Measurements from ENCODE around the gene CCL3.
"Not testable (repeated sequence)": the region's sequence is repeated elsewhere in the genome, so short reads cannot be mapped to it uniquely, and the experiment has no call there.

CCL3 gene

DNA sequence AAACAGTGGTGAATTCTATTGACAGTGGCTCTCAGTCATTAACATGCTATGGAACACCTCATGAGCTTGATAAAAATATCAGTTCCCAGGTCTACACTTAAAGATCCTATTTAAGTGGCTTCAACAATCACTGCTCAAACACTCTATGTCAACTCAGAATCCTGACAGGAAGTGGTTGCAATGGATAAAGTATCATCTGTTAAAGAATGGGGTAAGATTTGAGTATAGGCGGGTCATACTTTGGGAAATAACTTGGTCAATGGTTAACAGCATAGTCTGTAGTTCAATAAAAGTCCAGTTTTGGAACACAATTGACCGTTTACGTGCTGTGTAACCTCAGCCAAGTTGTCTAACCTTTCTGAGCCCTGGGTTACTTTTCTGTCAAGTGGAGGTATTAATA is 2.5 kb downstream of the CCL3 start:
- WGBS, 2 donors (ENCODE audit: extremely low coverage in 2 of 2, insufficient read length in 2 of 2, insufficient replicate concordance in 1 of 2): no CpG with 5 or more reads among the region's 3 CpGs
- H3K27ac ChIP-seq (replicated peaks; ENCODE audit: low read length); H2BK15ac ChIP-seq (ENCODE audit: low read length): not testable (repeated sequence)

GRCh38 chr17:36086791-36087190 is 3.2 kb downstream of the CCL3 start:
- no peaks in the 10 kb centered on the region for H3K9me3 ChIP-seq (replicated peaks in 1 of 2; ENCODE audit: control insufficient read depth in 2 of 2, insufficient read depth in 1 of 2, low read depth in 1 of 2, low read length in 2 of 2)
- no peak overlapping the region for H4K8ac ChIP-seq (ENCODE audit: low read depth, low read length)
- no peak overlapping the region for H2BK15ac ChIP-seq (ENCODE audit: low read length)
- no peak overlapping the region for H3K18ac ChIP-seq (ENCODE audit: low read length)
- H2BK120ac ChIP-seq (ENCODE audit: low read depth, low read length): no peak overlapping the region
- no peak overlapping the region for H3K4me2 ChIP-seq (ENCODE audit: insufficient read depth, low read length, poor library complexity, severe bottlenecking)
- peaks cover 0 to 3% (median 0%) of the 10 kb centered on the region in 3 experiments for H3K27me3 ChIP-seq (ENCODE audit: control insufficient read depth in 3 of 3, insufficient read depth in 3 of 3, low read depth in 1 of 3, low read length in 3 of 3)
- no peak overlapping the region for H2AFZ ChIP-seq (ENCODE audit: low read length)
- H3K9ac ChIP-seq (ENCODE audit: low read depth, low read length, poor library complexity): no peak overlapping the region
- H3K4me3 ChIP-seq (ENCODE audit: low read length in 2 of 2): no peak overlapping the region
- no peak overlapping the region for H3K27ac ChIP-seq (replicated peaks; ENCODE audit: low read length)
- no peak overlapping the region for H2AK5ac ChIP-seq (ENCODE audit: low read depth, low read length)
- no peaks in the 10 kb centered on the region for H3K4me1 ChIP-seq (ENCODE audit: control insufficient read depth in 2 of 2, insufficient read depth in 1 of 2, low read depth in 1 of 2, low read length in 2 of 2)
- no peak overlapping the region for H4K91ac ChIP-seq (ENCODE audit: low read depth, low read length, poor library complexity)
- no peaks in the 10 kb centered on the region for H3K79me1 ChIP-seq (ENCODE audit: low read depth, low read length)
- H3K36me3 ChIP-seq (replicated peaks in 1 of 2; ENCODE audit: control insufficient read depth in 2 of 2, insufficient read depth in 2 of 2, low read length in 2 of 2): no peaks in the 10 kb centered on the region
- no peak overlapping the region for H3K4ac ChIP-seq (ENCODE audit: low read length)
- no CpG with 5 or more reads among the region's 1 CpG for WGBS, 2 donors (ENCODE audit: extremely low coverage in 2 of 2, insufficient read length in 2 of 2, insufficient replicate concordance in 1 of 2)
- H3K14ac ChIP-seq (ENCODE audit: low read length): no peak overlapping the region
- no peak overlapping the region for H3K23ac ChIP-seq (ENCODE audit: low read depth, low read length, poor library complexity)
- no peak for DNase-seq (ENCODE audit: low spot score)
- no peak overlapping the region for H2BK5ac ChIP-seq (ENCODE audit: low read length)
- no peak overlapping the region for H2BK12ac ChIP-seq (ENCODE audit: low read length)

More for the DNA sequence above, 2.5 kb downstream of the CCL3 start:
- not testable (repeated sequence) for H3K27me3 ChIP-seq (ENCODE audit: control insufficient read depth in 3 of 3, insufficient read depth in 3 of 3, low read depth in 1 of 3, low read length in 3 of 3); DNase-seq (ENCODE audit: low spot score); H3K18ac ChIP-seq (ENCODE audit: low read length); H3K4me3 ChIP-seq (ENCODE audit: low read length in 2 of 2); H3K4me1 ChIP-seq (ENCODE audit: control insufficient read depth in 2 of 2, insufficient read depth in 1 of 2, low read depth in 1 of 2, low read length in 2 of 2); H2BK12ac ChIP-seq (ENCODE audit: low read length); H3K23ac ChIP-seq (ENCODE audit: low read depth, low read length, poor library complexity); H3K79me1 ChIP-seq (ENCODE audit: low read depth, low read length); H4K91ac ChIP-seq (ENCODE audit: low read depth, low read length, poor library complexity); H3K14ac ChIP-seq (ENCODE audit: low read length); H4K8ac ChIP-seq (ENCODE audit: low read depth, low read length); H3K36me3 ChIP-seq (replicated peaks in 1 of 2; ENCODE audit: control insufficient read depth in 2 of 2, insufficient read depth in 2 of 2, low read length in 2 of 2); H2AFZ ChIP-seq (ENCODE audit: low read length); H3K9me3 ChIP-seq (replicated peaks in 1 of 2; ENCODE audit: control insufficient read depth in 2 of 2, insufficient read depth in 1 of 2, low read depth in 1 of 2, low read length in 2 of 2); H3K4me2 ChIP-seq (ENCODE audit: insufficient read depth, low read length, poor library complexity, severe bottlenecking); H3K9ac ChIP-seq (ENCODE audit: low read depth, low read length, poor library complexity); H2BK120ac ChIP-seq (ENCODE audit: low read depth, low read length); H2AK5ac ChIP-seq (ENCODE audit: low read depth, low read length); H3K4ac ChIP-seq (ENCODE audit: low read length); H2BK5ac ChIP-seq (ENCODE audit: low read length)

- Histone ChIP-seq H2BK120ac (ENCODE audit: low read depth, low read length) (no peak overlapping the region), H2BK12ac (ENCODE audit: low read length) (no peak overlapping the region), H3K4me2 (ENCODE audit: insufficient read depth, low read length, poor library complexity, severe bottlenecking) (no peak overlapping the region), H3K4me1 (ENCODE audit: control insufficient read depth in 2 of 2, insufficient read depth in 1 of 2, low read depth in 1 of 2, low read length in 2 of 2) (no peaks in the 10 kb centered on the region), H3K4me3 (ENCODE audit: low read length in 2 of 2) (no peak overlapping the region), H3K4ac (ENCODE audit: low read length) (no peak overlapping the region), H3K27me3 (ENCODE audit: control insufficient read depth in 3 of 3, insufficient read depth in 3 of 3, low read depth in 1 of 3, low read length in 3 of 3) (peaks cover 0 to 3% (median 0%) of the 10 kb centered on the region in 3 experiments), H4K91ac (ENCODE audit: low read depth, low read length, poor library complexity) (no peak overlapping the region), H3K23ac (ENCODE audit: low read depth, low read length, poor library complexity) (no peak overlapping the region), H3K9ac (ENCODE audit: low read depth, low read length, poor library complexity) (no peak overlapping the region), H4K8ac (ENCODE audit: low read depth, low read length) (no peak overlapping the region), H2AFZ (ENCODE audit: low read length) (no peak overlapping the region), H2BK15ac (ENCODE audit: low read length) (no peak overlapping the region), H3K27ac (replicated peaks; ENCODE audit: low read length) (no peak overlapping the region), H3K14ac (ENCODE audit: low read length) (no peak overlapping the region), H2AK5ac (ENCODE audit: low read depth, low read length) (no peak overlapping the region), H3K18ac (ENCODE audit: low read length) (no peak overlapping the region), H3K36me3 (replicated peaks in 1 of 2; ENCODE audit: control insufficient read depth in 2 of 2, insufficient read depth in 2 of 2, low read length in 2 of 2) (no peaks in the 10 kb centered on the region), H3K79me1 (ENCODE audit: low read depth, low read length) (peaks cover 2% of the 10 kb centered on the region), H3K9me3 (replicated peaks in 1 of 2; ENCODE audit: control insufficient read depth in 2 of 2, insufficient read depth in 1 of 2, low read depth in 1 of 2, low read length in 2 of 2) (no peaks in the 10 kb centered on the region), H2BK5ac (ENCODE audit: low read length) (no peak overlapping the region)
- no peak for DNase-seq (ENCODE audit: low spot score)
- no CpG with 5 or more reads among the region's 1 CpG for WGBS, 2 donors (ENCODE audit: extremely low coverage in 2 of 2, insufficient read length in 2 of 2, insufficient replicate concordance in 1 of 2)
These were observed 4.2 kb downstream of the CCL3 start for GRCh38 chr17:36085765-36086164.

DNA sequence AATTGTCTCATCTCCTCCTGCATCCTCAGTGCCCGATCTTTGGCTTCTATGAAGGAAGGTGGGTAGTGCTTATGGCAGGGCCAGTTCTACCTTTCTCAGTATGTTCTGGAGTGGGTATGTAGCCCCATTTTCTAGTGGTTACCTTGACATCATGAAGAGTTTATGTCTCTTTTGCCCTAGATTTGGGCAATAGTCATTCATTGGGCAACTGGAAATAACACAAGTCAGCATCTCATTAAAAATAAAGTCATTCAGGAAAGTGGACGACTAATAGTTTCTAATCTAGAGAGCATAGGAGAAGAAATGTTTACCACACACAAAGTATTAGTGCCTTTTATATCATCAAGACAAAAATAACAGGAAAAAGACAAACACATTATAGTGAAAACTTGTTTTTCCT is 6.3 kb downstream of the CCL3 start:
- H3K4me3 ChIP-seq (ENCODE audit: low read length in 2 of 2); H3K27me3 ChIP-seq (ENCODE audit: control insufficient read depth in 3 of 3, insufficient read depth in 3 of 3, low read depth in 1 of 3, low read length in 3 of 3); H4K91ac ChIP-seq (ENCODE audit: low read depth, low read length, poor library complexity); H3K14ac ChIP-seq (ENCODE audit: low read length); H3K9ac ChIP-seq (ENCODE audit: low read depth, low read length, poor library complexity); H2BK15ac ChIP-seq (ENCODE audit: low read length); H3K18ac ChIP-seq (ENCODE audit: low read length); H2AFZ ChIP-seq (ENCODE audit: low read length); H2BK120ac ChIP-seq (ENCODE audit: low read depth, low read length); H3K4me2 ChIP-seq (ENCODE audit: insufficient read depth, low read length, poor library complexity, severe bottlenecking); H4K8ac ChIP-seq (ENCODE audit: low read depth, low read length); H3K9me3 ChIP-seq (replicated peaks in 1 of 2; ENCODE audit: control insufficient read depth in 2 of 2, insufficient read depth in 1 of 2, low read depth in 1 of 2, low read length in 2 of 2); H2BK5ac ChIP-seq (ENCODE audit: low read length); H2AK5ac ChIP-seq (ENCODE audit: low read depth, low read length); H3K79me1 ChIP-seq (ENCODE audit: low read depth, low read length); DNase-seq (ENCODE audit: low spot score); H3K4ac ChIP-seq (ENCODE audit: low read length); H3K23ac ChIP-seq (ENCODE audit: low read depth, low read length, poor library complexity); H3K36me3 ChIP-seq (replicated peaks in 1 of 2; ENCODE audit: control insufficient read depth in 2 of 2, insufficient read depth in 2 of 2, low read length in 2 of 2); H2BK12ac ChIP-seq (ENCODE audit: low read length); H3K4me1 ChIP-seq (ENCODE audit: control insufficient read depth in 2 of 2, insufficient read depth in 1 of 2, low read depth in 1 of 2, low read length in 2 of 2); H3K27ac ChIP-seq (replicated peaks; ENCODE audit: low read length): not testable (repeated sequence)
- no CpG with 5 or more reads among the region's 2 CpGs for WGBS, 2 donors (ENCODE audit: extremely low coverage in 2 of 2, insufficient read length in 2 of 2, insufficient replicate concordance in 1 of 2)
